ENCODE results near the gene PDGFRA.

PDGFRA gene

GRCh38 chr4:54296548-54297203 lies 67.6 kb downstream of the PDGFRA start:
- no peak for TF ChIP-seq CTCF (IDR thresholded peaks at IDR 0.05; ENCODE audit: insufficient read depth, low read length, missing control alignments)
- no peak overlapping the region for H3K4me3 ChIP-seq (ENCODE audit: low read depth, low read length)
- DNase-seq (ENCODE audit: low read depth, low spot score), result no peak
- CTCF ChIA-PET, result interaction anchor here (1.2 to 1.5 kb wide), 2 partner anchors 22 to 62 kb away, joined by 3 to 4 read pairs; no protein-coding TSS in a partner anchor
- POLR2A ChIA-PET, result no interaction called here

- DNase-seq (ENCODE audit: low read depth, low spot score), result no peak
These were observed 79.0 kb downstream of the PDGFRA start for GRCh38 chr4:54308110-54308509.

GRCh38 chr4:54315561-54316538 lies 86.8 kb downstream of the PDGFRA start:
- no peak for TF ChIP-seq CTCF (IDR thresholded peaks at IDR 0.05; ENCODE audit: insufficient read depth, low read length, missing control alignments)
- POLR2A ChIA-PET, result no interaction called here
- H3K4me3 ChIP-seq (ENCODE audit: low read depth, low read length), result no peak overlapping the region
- CTCF ChIA-PET, result interaction anchor here (0.7 to 10.0 kb wide), 6 partner anchors 18 to 656 kb away, joined by 3 to 197 read pairs (median 17); no protein-coding TSS in a partner anchor
- DNase-seq (ENCODE audit: low read depth, low spot score), result no peak

More at GRCh38 chr4:54308110-54308509, 79.0 kb downstream of the PDGFRA start:
- ChIA-PET POLR2A (no interaction called here), CTCF (interaction anchor here (2.3 to 4.3 kb wide), 2 partner anchors 10 to 14 kb away, joined by 10 to 38 read pairs; no protein-coding TSS in a partner anchor)
- no peak for TF ChIP-seq CTCF (IDR thresholded peaks at IDR 0.05; ENCODE audit: insufficient read depth, low read length, missing control alignments)
- H3K4me3 ChIP-seq (ENCODE audit: low read depth, low read length), result no peak overlapping the region

DNA sequence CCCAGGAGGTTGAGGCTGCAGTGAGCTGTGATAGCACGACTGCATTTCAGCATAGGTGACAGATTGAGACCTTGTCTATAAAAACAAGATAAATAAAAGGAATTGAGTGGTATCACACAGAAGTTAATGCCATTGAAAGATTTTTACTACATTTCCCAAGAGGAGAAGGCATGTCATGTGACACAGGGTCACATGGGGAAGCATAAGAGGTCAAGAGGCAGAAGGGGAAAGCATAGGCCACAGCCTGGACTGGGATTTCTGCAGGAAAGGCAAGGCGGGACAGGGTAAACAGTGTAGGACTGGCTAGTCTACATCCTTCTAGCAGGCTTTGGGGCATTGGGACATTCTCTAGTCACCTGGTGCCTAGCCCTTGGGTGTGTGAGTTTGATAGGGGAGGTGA lies 88.6 kb downstream of the PDGFRA start:
- CTCF ChIA-PET, result interaction anchor here (0.8 to 10.0 kb wide), 17 partner anchors 10 to 1334 kb away, joined by 3 to 197 read pairs (median 5); no protein-coding TSS in a partner anchor
- no peak for TF ChIP-seq CTCF (IDR thresholded peaks at IDR 0.05; ENCODE audit: insufficient read depth, low read length, missing control alignments)
- H3K4me3 ChIP-seq (ENCODE audit: low read depth, low read length), result no peak overlapping the region
- POLR2A ChIA-PET, result no interaction called here
- DNase-seq (ENCODE audit: low read depth, low spot score), result no peak

GRCh38 chr4:54318904-54319303 lies 89.8 kb downstream of the PDGFRA start:
- peak; percentile 77 for TF ChIP-seq CTCF (IDR thresholded peaks at IDR 0.05; ENCODE audit: insufficient read depth, low read length, missing control alignments)
- ChIA-PET POLR2A (no interaction called here), CTCF (interaction anchor here (0.6 to 10.0 kb wide), 37 partner anchors 8 to 1027 kb away, joined by 3 to 197 read pairs (median 4); partner anchors contain the start of gene SRD5A3)
- H3K4me3 ChIP-seq (ENCODE audit: low read depth, low read length), result no peak overlapping the region
- DNase-seq (ENCODE audit: low read depth, low spot score), result peak; percentile 34

Data from AG04449 (cell line).